NCI-H526 treated with DMSO at 0.1 percent for 48 hours (cell line): ENCODE data around the gene IMMT.
"Not testable (repeated sequence)": the region's sequence is repeated elsewhere in the genome, so short reads cannot be mapped to it uniquely, and the experiment has no call there.

ENCODE experiments used
- DNase-seq: peaks from one replicate; lab custom pipeline; 2025; lab: John Stamatoyannopoulos, UW

Gene IMMT

GRCh38 chr2:86201671-86202335 is 6.5 kb upstream of the IMMT start:
- DNase-seq = no peak

- not testable (repeated sequence) for DNase-seq
These were observed 5.3 kb upstream of the IMMT start for GRCh38 chr2:86200564-86200963.

- no peak for DNase-seq
These were observed 4.5 kb upstream of the IMMT start for GRCh38 chr2:86199834-86200177.

GRCh38 chr2:86195808-86196387 is 636 bp upstream of the IMMT start:
- DNase-seq = no peak

- no peak for DNase-seq
These were observed 559 bp downstream of the IMMT start for GRCh38 chr2:86194751-86195054.

- DNase-seq = no peak
These were observed 1.2 kb downstream of the IMMT start for GRCh38 chr2:86193901-86194567.

GRCh38 chr2:86189782-86190416 is 5.4 kb downstream of the IMMT start:
- no peak for DNase-seq

- DNase-seq = no peak
These were observed 8.8 kb downstream of the IMMT start for GRCh38 chr2:86186431-86186830.

GRCh38 chr2:86185517-86186212 is 9.6 kb downstream of the IMMT start:
- no peak for DNase-seq

- DNase-seq = no peak
These were observed 18.7 kb downstream of the IMMT start for GRCh38 chr2:86176597-86176996.

GRCh38 chr2:86175828-86176227 is 19.4 kb downstream of the IMMT start:
- DNase-seq = no peak

GRCh38 chr2:86174445-86174844 is 20.8 kb downstream of the IMMT start:
- DNase-seq = no peak

- DNase-seq = no peak
These were observed 22.7 kb downstream of the IMMT start for GRCh38 chr2:86172610-86173009.

- no peak for DNase-seq
These were observed 24.0 kb downstream of the IMMT start for GRCh38 chr2:86171295-86171694.

GRCh38 chr2:86170449-86170848 is 24.8 kb downstream of the IMMT start:
- DNase-seq = no peak

GRCh38 chr2:86160156-86160952 is 34.9 kb downstream of the IMMT start:
- no peak for DNase-seq

- no peak for DNase-seq
These were observed 37.0 kb downstream of the IMMT start for GRCh38 chr2:86158286-86158685.

- DNase-seq = no peak
These were observed 38.2 kb downstream of the IMMT start for GRCh38 chr2:86157009-86157556.

GRCh38 chr2:86150502-86150901 is 44.8 kb downstream of the IMMT start:
- no peak for DNase-seq

- no peak for DNase-seq
These were observed 47.5 kb downstream of the IMMT start for GRCh38 chr2:86147793-86148192.

GRCh38 chr2:86143926-86144685 is 51.2 kb downstream of the IMMT start:
- DNase-seq = no peak
